ENCODE measurements around the gene GALNT15. TPM values are rescaled to one million over a fixed set of nuclear protein-coding genes. Genes with fewer than 3 reads are reported as not detected.

Gene GALNT15
- total RNA-seq, 1 experiment from 2014 or later, result not detected

DNA sequence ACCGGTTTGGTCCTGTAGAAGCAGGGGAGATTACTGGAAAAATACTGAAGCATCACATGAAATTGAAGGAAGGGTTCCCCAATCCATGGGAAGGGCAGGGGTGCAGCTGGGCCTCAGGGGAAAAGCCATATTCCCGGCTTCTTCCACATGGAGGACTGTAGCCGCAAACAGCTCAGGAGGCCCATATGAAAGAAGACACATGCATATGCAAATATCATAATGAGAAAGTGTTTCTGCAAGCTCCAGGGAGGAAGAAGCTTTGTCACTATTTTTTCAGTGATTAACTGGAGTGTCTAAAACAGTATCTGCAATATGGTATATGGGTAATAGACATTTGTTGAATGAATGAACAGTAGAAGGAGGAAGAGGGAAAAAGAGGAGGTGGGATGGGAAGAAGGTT is 71.1 kb downstream of the GALNT15 start:
- Histone ChIP-seq H3K9me3 (ENCODE audit: low read depth, low read length, poor library complexity, severe bottlenecking) (no peaks in the 10 kb centered on the region), H3K27me3 (replicated peaks; ENCODE audit: insufficient read depth, low read depth, low read length, poor library complexity) (no peaks in the 10 kb centered on the region), H3K4me3 (ENCODE audit: low read depth, low read length, poor library complexity, severe bottlenecking) (no peak overlapping the region), H3K4me1 (ENCODE audit: insufficient read depth, low read length, poor library complexity, severe bottlenecking) (no peaks in the 10 kb centered on the region), H3K27ac (ENCODE audit: low read depth, low read length, poor library complexity, severe bottlenecking) (no peak overlapping the region), H3K36me3 (ENCODE audit: insufficient read depth, low read length, poor library complexity, severe bottlenecking) (no peaks in the 10 kb centered on the region)
- TF ChIP-seq, protein P1, sequence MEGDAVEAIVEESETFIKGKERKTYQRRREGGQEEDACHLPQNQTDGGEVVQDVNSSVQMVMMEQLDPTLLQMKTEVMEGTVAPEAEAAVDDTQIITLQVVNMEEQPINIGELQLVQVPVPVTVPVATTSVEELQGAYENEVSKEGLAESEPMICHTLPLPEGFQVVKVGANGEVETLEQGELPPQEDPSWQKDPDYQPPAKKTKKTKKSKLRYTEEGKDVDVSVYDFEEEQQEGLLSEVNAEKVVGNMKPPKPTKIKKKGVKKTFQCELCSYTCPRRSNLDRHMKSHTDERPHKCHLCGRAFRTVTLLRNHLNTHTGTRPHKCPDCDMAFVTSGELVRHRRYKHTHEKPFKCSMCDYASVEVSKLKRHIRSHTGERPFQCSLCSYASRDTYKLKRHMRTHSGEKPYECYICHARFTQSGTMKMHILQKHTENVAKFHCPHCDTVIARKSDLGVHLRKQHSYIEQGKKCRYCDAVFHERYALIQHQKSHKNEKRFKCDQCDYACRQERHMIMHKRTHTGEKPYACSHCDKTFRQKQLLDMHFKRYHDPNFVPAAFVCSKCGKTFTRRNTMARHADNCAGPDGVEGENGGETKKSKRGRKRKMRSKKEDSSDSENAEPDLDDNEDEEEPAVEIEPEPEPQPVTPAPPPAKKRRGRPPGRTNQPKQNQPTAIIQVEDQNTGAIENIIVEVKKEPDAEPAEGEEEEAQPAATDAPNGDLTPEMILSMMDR (conservative IDR thresholded peaks at IDR 0.05; ENCODE audit: low read depth, low read length), result no peak
- TF ChIP-seq EZH2 (IDR thresholded peaks at IDR 0.05; ENCODE audit: borderline replicate concordance, low read depth, low read length, poor library complexity, severe bottlenecking), result no peak
- POLR2A ChIA-PET (ENCODE audit: low non-redundant PET), result no interaction called here
- intact Hi-C loops (cut with micrococcal nuclease; ENCODE audit: unreplicated experiment), result loop anchor here (2.0 to 5.0 kb wide), 4 partner anchors 67 to 613 kb away; no protein-coding TSS in a partner anchor
- CTCF ChIA-PET, result interaction anchor here (0.5 to 0.6 kb wide), 2 partner anchors 222 to 456 kb away, joined by 3 to 4 read pairs; no protein-coding TSS in a partner anchor
- no TSS peak for BruUV-seq (replicated peaks)
- DNase-seq (ENCODE audit: low spot score), result no peak

DNA sequence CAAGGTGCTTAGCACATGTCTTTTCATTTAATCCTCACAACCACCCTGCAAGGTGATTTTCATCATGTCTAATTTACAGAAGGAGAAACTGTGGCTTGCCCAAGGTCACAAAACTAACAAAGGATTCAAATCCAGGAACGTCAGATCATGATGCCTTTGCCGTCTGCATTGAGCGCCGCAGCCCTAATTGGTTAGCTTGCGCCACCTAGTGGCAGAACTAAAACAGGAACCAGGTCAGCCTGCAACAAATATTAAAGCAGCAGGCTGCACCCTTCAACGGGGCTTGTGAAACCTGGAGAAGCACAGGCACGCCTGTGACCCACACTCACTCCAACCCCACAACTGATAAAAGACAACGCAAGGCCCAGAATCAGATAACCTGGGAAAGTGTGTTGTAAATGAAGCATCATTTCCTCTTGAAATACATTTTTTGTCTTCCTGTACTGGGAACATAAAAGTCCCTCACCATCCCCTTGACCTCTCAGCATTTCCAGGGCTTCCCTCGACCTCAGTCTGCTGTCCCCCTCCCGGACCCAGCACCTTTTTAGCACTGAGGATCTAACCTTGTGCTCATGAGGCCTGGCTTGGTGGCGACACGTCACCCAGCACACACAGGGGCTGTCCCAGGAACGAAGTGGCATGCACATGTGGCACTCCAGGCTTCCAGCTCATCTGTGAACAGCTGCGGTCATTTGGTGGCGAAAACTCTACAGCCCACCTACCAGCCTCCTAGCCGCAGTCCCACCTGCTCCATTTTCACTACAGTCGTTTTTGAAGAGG is 73.0 kb downstream of the GALNT15 start:
- BruUV-seq (replicated peaks), result no TSS peak
- peak; percentile 85 for DNase-seq (ENCODE audit: low spot score)
- no peaks in the 10 kb centered on the region for H3K36me3 ChIP-seq (ENCODE audit: insufficient read depth, low read length, poor library complexity, severe bottlenecking)
- no peaks in the 10 kb centered on the region for H3K9me3 ChIP-seq (ENCODE audit: low read depth, low read length, poor library complexity, severe bottlenecking)
- no peak for TF ChIP-seq EZH2 (IDR thresholded peaks at IDR 0.05; ENCODE audit: borderline replicate concordance, low read depth, low read length, poor library complexity, severe bottlenecking)
- TF ChIP-seq, protein P1 (conservative IDR thresholded peaks at IDR 0.05; ENCODE audit: low read depth, low read length), result peak; percentile 97
- ChIA-PET CTCF (interaction anchor here (0.6 to 1.0 kb wide), 7 partner anchors 11 to 443 kb away, joined by 3 to 5 read pairs (median 3); partner anchors contain the start of genes DPH3 and OXNAD1), POLR2A (ENCODE audit: low non-redundant PET) (no interaction called here)
- no peak overlapping the region for H3K27ac ChIP-seq (ENCODE audit: low read depth, low read length, poor library complexity, severe bottlenecking)
- no peaks in the 10 kb centered on the region for H3K27me3 ChIP-seq (replicated peaks; ENCODE audit: insufficient read depth, low read depth, low read length, poor library complexity)
- no peak overlapping the region for H3K4me3 ChIP-seq (ENCODE audit: low read depth, low read length, poor library complexity, severe bottlenecking)
- no peaks in the 10 kb centered on the region for H3K4me1 ChIP-seq (ENCODE audit: insufficient read depth, low read length, poor library complexity, severe bottlenecking)
- intact Hi-C loops (cut with micrococcal nuclease; ENCODE audit: unreplicated experiment), result loop anchor here (2.0 to 5.0 kb wide), 5 partner anchors 69 to 1045 kb away; no protein-coding TSS in a partner anchor

DNA sequence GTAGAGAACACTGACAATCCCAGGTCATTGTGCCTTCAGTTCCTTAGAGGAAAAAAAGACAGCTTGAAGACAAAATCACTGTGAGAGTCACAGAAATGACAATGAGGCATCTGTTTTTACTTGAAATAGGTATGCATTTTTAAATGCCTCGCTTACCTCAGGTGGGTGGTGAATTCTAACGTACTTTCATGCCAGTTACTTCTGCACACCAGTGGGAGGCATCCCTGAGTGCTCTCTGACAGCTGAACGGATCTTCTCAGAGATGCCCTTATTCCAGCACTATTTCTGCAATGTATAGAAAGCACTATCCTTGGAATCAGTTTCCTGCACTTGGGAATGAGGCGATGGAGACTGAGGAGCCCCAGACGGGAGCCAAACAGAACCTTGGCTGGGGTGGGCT is 74.1 kb downstream of the GALNT15 start:
- Histone ChIP-seq H3K4me3 (ENCODE audit: low read depth, low read length, poor library complexity, severe bottlenecking) (no peak overlapping the region), H3K4me1 (ENCODE audit: insufficient read depth, low read length, poor library complexity, severe bottlenecking) (no peaks in the 10 kb centered on the region), H3K27me3 (replicated peaks; ENCODE audit: insufficient read depth, low read depth, low read length, poor library complexity) (no peaks in the 10 kb centered on the region), H3K36me3 (ENCODE audit: insufficient read depth, low read length, poor library complexity, severe bottlenecking) (no peaks in the 10 kb centered on the region), H3K27ac (ENCODE audit: low read depth, low read length, poor library complexity, severe bottlenecking) (no peak overlapping the region), H3K9me3 (ENCODE audit: low read depth, low read length, poor library complexity, severe bottlenecking) (no peaks in the 10 kb centered on the region)
- BruUV-seq (replicated peaks), result no TSS peak
- no peak for DNase-seq (ENCODE audit: low spot score)
- CTCF ChIA-PET, result interaction anchor here (0.6 to 0.8 kb wide), 3 partner anchors 12 to 442 kb away, joined by 3 to 5 read pairs (median 4); no protein-coding TSS in a partner anchor
- intact Hi-C loops (cut with micrococcal nuclease; ENCODE audit: unreplicated experiment), result loop anchor here (2.0 to 5.0 kb wide), 2 partner anchors 616 to 1046 kb away; no protein-coding TSS in a partner anchor
- TF ChIP-seq, protein P1 (conservative IDR thresholded peaks at IDR 0.05; ENCODE audit: low read depth, low read length), result no peak
- TF ChIP-seq EZH2 (IDR thresholded peaks at IDR 0.05; ENCODE audit: borderline replicate concordance, low read depth, low read length, poor library complexity, severe bottlenecking), result no peak
- POLR2A ChIA-PET (ENCODE audit: low non-redundant PET), result no interaction called here
